Activated CD4-positive, CD25-positive, alpha-beta regulatory T cell treated with anti-CD3 and anti-CD28 coated beads, Interleukin-2, amount 50 U/mL, for 16 hours (primary cell): ENCODE results near the gene KCNA10.

Experiments used
- DNase-seq: peaks from one replicate; pipeline ENCODE4 v3.0.0-alpha.2; 2020; ENCODE audit warnings: low read depth, low spot score

Gene KCNA10

DNA sequence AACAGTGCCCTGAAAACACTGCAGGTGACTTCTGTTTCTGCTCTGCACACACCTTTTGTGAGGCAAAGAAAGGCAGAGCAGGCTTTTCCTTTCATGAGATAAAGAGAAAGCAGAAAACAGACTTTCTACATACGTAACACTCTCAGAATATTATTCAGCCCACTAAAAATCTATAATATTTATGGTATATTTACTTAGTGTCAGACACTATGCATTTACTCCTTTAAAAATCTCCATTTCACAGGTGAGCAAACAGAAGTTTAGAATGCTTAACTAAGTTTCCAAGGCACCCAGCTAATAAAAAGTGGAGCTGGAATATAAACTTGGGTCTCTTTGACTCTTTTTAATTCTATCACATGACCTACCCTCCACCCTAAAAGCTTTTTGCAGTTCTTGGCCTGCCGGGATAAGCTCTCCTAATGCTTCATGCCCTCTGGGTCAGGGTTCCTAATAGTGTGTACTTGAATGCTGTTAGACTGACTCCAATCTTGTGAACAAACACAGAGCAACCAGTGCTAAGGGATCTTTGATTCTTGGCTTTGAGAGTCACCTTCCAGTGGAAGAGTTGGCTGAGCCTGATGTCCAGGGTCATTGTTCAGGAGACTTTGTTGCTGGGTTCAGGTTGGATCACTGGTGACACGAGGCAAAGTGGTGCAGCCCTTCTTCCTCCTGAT lies 40.9 kb downstream of the KCNA10 start:
- DNase-seq: no peak

DNA sequence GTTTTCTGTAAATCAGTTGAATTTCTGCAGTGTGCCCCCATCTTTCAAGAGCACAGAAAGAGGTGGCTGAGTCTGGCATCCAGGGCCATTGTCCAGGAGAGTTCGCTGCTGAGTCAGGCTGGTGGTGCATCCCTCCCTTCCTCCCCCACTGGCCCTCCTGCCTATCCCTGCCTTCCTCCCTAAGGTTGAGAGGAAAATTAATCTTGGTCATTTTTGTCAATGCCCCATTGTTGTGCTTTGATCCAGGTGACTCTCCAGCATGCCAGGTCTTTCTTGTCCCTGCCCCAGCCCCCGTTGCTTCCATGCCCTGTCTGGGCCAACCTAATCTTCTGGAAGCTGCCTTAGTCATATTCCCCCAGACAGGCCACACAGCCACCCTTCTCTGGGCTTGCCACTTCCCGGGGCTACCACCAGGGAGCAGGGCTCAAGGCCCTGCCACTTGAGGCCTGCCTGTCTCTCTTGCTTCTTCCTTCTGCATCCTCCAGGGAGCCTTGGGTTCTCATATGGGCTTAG lies 41.5 kb downstream of the KCNA10 start:
- no peak for DNase-seq

DNA sequence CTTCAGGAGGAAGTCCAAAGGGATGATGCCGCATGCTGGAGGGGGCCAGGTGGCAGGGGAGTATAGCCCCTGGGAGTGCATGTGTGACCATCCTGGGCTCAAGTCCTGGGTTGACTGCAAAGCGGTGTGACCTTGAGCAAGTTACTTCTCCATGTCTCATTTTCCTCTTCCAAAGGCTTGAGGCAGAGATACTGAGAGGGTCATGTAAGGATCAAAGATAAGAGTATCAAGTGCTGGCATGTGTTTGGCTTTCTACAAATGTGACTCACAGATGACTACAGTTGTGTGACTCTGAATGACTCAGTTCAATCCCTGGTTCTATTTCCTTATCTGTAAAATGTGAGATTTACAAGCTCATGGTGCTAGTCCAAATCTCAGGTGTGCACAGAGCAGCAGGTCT lies 41.9 kb downstream of the KCNA10 start:
- no peak for DNase-seq

DNA sequence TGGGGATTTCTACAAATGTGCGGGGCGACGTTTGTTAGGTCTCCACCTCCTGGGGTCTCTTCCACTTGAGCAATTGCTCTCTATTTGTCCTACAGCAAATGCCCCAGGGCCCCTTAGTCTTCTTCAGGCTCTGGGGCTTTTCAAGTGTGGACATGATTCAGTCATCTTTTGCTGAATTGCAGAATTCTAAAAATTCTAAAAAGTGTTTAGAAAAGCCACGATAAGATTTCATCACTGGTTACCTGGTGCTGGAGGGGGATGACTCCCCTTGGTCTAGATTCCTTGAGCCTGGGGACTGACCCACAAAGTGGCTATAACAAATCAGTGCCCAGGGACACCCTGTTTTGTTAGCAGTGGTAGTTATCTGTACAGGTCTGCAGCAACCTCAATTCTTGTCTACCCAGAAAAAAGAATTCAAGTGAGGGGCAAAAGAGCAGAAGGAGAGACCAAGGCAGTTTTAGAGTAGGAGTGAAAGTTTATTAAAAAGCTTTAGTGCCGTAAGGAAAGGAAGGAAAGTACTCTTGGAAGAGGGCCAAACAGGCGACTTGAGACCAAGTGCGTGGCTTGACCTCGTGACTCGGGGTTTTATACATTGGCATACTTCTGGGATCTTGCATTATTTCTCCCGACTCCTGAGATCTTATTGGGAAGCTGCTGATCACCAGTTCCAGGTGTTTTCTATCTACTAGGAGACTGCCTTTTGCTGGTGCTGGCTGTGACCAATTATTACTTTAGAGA lies 42.8 kb downstream of the KCNA10 start:
- DNase-seq: no peak

DNA sequence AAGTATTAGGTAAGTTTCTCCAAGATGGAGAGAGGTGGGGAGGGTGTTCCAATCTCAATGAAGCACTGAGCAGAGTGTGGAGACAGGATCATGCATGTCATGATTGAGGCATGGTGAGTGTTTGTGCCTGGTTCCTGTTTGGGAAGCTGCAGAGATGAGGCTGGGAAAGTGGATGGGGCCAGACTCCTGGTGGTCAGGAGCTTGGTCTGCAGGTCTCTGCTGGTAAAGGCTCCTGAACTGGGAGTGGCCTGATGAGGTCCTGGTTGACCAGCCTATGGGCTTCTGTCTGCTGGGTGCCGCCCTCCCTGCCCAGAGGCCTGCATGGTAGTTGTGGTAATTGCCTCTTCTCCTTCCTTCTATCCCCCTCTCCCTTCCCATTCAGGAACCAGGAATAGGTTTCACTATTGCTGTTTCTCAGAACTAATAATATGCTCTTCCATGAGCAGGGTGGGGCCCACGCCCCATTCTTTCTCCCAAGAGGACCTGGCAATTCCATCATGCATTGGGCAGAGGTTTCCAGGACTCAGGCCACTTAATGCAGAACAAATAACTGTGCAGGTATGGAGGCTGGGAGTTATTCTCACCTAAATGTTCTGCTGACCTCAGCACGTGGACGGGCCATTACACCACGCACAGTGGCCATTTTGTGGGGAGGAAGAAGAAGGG lies 43.5 kb downstream of the KCNA10 start:
- DNase-seq: no peak

DNA sequence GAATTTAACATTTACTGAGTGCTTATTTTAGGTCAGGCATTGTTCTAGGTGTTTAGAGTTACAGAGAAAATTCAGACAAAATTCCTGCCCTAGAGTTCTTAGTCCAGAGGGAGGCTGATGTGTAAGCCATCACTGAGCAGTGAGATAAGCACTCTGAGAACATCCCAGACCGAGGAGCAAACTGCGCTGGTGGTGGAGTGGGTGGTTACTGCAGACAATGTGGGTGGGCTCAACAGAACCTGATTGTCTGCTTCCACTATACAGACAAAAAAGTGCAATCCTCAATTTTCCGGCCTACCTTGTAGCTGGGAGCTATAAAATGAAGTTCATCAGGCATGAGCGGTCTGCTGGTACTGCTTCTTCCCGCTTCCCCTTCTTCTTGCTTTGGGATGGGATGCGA lies 44.5 kb downstream of the KCNA10 start:
- no peak for DNase-seq

DNA sequence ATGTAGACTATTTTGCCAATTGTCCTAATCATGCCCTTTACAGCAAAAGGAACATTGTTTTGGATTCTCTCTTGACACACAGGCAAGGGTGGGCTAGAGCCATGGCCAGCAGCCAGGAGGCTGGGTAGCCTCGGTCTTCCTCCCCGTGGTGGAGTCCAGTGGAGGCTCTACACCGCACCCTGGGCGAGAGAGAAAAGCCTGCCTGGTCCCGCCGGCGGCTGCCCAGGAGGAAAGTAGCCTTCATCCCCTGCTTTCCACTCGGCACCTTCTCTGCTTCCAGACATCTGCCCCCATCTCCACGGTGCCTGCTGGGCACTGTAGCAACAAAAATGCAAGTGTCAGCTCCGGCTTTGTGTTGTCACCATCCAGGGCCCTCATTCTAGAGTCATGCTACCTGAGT lies 46.4 kb downstream of the KCNA10 start:
- DNase-seq: no peak

DNA sequence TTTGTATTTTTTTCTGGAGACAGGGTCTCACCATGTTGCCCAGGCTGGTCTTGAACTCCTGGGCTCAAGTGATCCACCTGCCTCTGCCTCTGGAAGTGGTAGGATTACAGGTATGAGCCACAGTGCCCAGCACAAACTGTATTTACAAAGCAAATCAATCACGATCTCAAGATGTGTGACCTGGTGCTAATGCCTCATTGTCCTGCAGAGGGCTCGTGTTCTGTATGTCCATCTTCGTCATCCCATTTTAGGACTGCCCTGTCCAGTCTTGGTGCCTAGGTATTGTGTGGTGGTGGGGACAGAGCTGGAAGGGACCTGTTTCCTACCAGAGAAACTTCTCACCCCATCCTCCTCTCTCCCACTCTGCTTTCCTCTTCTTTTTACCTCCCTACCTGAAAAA lies 47.8 kb downstream of the KCNA10 start:
- no peak for DNase-seq
